IPS-18a (cell line): ENCODE results near the gene VWA5A.

ENCODE experiments used
- H3K27ac ChIP-seq: one replicate; pipeline ENCODE4 v1.5.1; 2013; ENCODE audit warnings: low read length
- H3K27me3 ChIP-seq: one replicate; pipeline ENCODE4 v1.6.1; 2013; ENCODE audit warnings: mild to moderate bottlenecking, low read length; ENCODE audit not compliant: control insufficient read depth, insufficient read depth
- H3K36me3 ChIP-seq: one replicate; pipeline ENCODE4 v1.6.1; 2013; ENCODE audit warnings: low read depth, low read length; ENCODE audit not compliant: control insufficient read depth
- H3K4me1 ChIP-seq: one replicate; pipeline ENCODE4 v1.6.1; 2013; ENCODE audit warnings: low read depth, low read length; ENCODE audit not compliant: control insufficient read depth
- H3K4me3 ChIP-seq: one replicate; pipeline ENCODE4 v1.5.1; 2013; ENCODE audit warnings: low read length
- H3K9ac ChIP-seq: one replicate; pipeline ENCODE4 v1.6.1; 2013; ENCODE audit warnings: mild to moderate bottlenecking, low read length, moderate library complexity
- H3K9me3 ChIP-seq: one replicate; pipeline ENCODE4 v1.6.1; 2013; ENCODE audit warnings: low read depth, low read length; ENCODE audit not compliant: control insufficient read depth

VWA5A gene

GRCh38 chr11:124078591-124078990 lies 36.7 kb upstream of the VWA5A start:
- H3K27me3 ChIP-seq, result no peaks in the 10 kb centered on the region
- no peak overlapping the region for H3K27ac ChIP-seq

DNA sequence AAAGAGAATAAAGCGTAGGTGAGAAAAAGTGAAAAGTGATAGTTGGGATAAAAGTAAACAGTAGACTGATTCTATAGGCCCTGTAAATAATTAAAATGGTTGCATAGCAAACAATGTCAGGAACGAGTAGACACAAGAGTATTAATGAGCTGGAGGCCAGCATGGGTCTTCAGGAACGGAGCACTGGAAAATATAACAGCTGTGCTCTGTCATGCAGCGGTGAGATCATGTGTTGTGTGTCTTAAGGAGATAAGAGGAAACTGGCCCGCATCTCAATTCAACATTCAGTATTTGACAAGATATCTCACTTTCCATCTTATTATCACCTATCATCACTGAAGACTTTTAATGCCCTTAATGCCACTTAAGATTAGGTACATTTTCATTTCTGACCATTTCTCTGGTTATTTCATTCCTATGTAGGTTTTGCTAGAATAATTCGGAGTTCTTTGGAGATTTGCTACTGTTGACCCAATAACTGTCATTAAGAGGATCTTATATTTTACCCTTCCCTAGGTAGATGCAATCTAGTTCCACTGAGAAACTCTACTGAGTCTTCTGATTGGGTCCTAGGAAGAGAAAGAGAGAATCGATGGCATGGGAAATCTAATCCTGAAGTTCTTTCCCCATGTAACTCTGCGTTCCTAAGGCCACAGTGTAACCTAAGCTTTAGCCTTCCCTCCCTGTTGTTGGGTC lies 35.5 kb upstream of the VWA5A start:
- Histone ChIP-seq H3K9me3 (no peaks in the 10 kb centered on the region), H3K36me3 (no peaks in the 10 kb centered on the region), H3K4me1 (no peaks in the 10 kb centered on the region), H3K27ac (no peak overlapping the region), H3K9ac (no peak overlapping the region), H3K27me3 (no peaks in the 10 kb centered on the region), H3K4me3 (no peak overlapping the region)

More at GRCh38 chr11:124078591-124078990, 36.7 kb upstream of the VWA5A start:
- H3K9me3 ChIP-seq, result no peaks in the 10 kb centered on the region
- H3K36me3 ChIP-seq, result no peaks in the 10 kb centered on the region
- H3K9ac ChIP-seq, result no peak overlapping the region
- H3K4me3 ChIP-seq, result no peak overlapping the region
- H3K4me1 ChIP-seq, result no peaks in the 10 kb centered on the region

GRCh38 chr11:124080327-124081001 lies 34.8 kb upstream of the VWA5A start:
- Histone ChIP-seq H3K9ac (no peak overlapping the region), H3K9me3 (no peaks in the 10 kb centered on the region), H3K27ac (no peak overlapping the region), H3K4me1 (no peaks in the 10 kb centered on the region), H3K4me3 (no peak overlapping the region), H3K27me3 (no peaks in the 10 kb centered on the region), H3K36me3 (no peaks in the 10 kb centered on the region)

- H3K36me3 ChIP-seq, result no peaks in the 10 kb centered on the region
- H3K4me1 ChIP-seq, result no peaks in the 10 kb centered on the region
- H3K27me3 ChIP-seq, result no peaks in the 10 kb centered on the region
- no peaks in the 10 kb centered on the region for H3K9me3 ChIP-seq
- H3K4me3 ChIP-seq, result no peak overlapping the region
- H3K9ac ChIP-seq, result no peak overlapping the region
- H3K27ac ChIP-seq, result no peak overlapping the region
Observed at GRCh38 chr11:124081483-124081882, 33.8 kb upstream of the VWA5A start.

- no peak overlapping the region for H3K9ac ChIP-seq
- no peaks in the 10 kb centered on the region for H3K36me3 ChIP-seq
- H3K27ac ChIP-seq, result no peak overlapping the region
- H3K27me3 ChIP-seq, result no peaks in the 10 kb centered on the region
- H3K9me3 ChIP-seq, result no peaks in the 10 kb centered on the region
- no peaks in the 10 kb centered on the region for H3K4me1 ChIP-seq
- H3K4me3 ChIP-seq, result no peak overlapping the region
Observed at GRCh38 chr11:124082371-124082770, 32.9 kb upstream of the VWA5A start.

GRCh38 chr11:124085583-124085982 lies 29.7 kb upstream of the VWA5A start:
- Histone ChIP-seq H3K36me3 (no peaks in the 10 kb centered on the region), H3K4me1 (no peaks in the 10 kb centered on the region), H3K9ac (no peak overlapping the region), H3K9me3 (no peaks in the 10 kb centered on the region), H3K4me3 (no peak overlapping the region), H3K27ac (no peak overlapping the region), H3K27me3 (no peaks in the 10 kb centered on the region)

- Histone ChIP-seq H3K4me3 (no peak overlapping the region), H3K36me3 (no peaks in the 10 kb centered on the region), H3K9ac (no peak overlapping the region), H3K27me3 (no peaks in the 10 kb centered on the region), H3K9me3 (no peaks in the 10 kb centered on the region), H3K27ac (no peak overlapping the region), H3K4me1 (no peaks in the 10 kb centered on the region)
Observed at GRCh38 chr11:124085997-124086846, 29.0 kb upstream of the VWA5A start.

DNA sequence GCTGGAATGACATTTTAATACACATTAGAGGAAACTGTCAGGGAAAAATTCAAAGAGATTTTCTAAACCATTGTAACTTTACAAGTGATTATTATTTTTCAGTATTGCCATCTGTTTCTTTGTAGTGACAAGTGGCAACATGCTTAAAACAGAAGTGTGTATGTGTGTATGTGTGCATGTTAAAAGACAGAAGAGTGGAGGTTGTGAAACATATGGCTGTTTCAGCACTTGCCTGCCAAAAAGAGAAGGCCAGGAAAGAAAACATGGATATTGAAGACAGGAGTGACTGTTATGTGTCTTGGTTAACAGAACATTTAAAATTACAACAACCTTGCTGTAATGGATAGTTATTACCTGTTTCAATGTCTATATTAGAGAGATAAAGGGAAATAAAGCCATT lies 24.3 kb upstream of the VWA5A start:
- no peak overlapping the region for H3K27ac ChIP-seq
- H3K36me3 ChIP-seq, result no peaks in the 10 kb centered on the region
- H3K9me3 ChIP-seq, result no peaks in the 10 kb centered on the region
- no peak overlapping the region for H3K9ac ChIP-seq
- no peak overlapping the region for H3K4me3 ChIP-seq
- no peaks in the 10 kb centered on the region for H3K27me3 ChIP-seq
- no peaks in the 10 kb centered on the region for H3K4me1 ChIP-seq

GRCh38 chr11:124093330-124093729 lies 21.9 kb upstream of the VWA5A start:
- no peaks in the 10 kb centered on the region for H3K9me3 ChIP-seq
- no peaks in the 10 kb centered on the region for H3K27me3 ChIP-seq
- H3K36me3 ChIP-seq, result no peaks in the 10 kb centered on the region
- no peak overlapping the region for H3K27ac ChIP-seq
- H3K9ac ChIP-seq, result no peak overlapping the region
- H3K4me1 ChIP-seq, result no peaks in the 10 kb centered on the region
- no peak overlapping the region for H3K4me3 ChIP-seq

- Histone ChIP-seq H3K36me3 (no peaks in the 10 kb centered on the region), H3K9me3 (no peaks in the 10 kb centered on the region), H3K4me3 (no peak overlapping the region), H3K27ac (no peak overlapping the region), H3K27me3 (no peaks in the 10 kb centered on the region), H3K4me1 (no peaks in the 10 kb centered on the region), H3K9ac (no peak overlapping the region)
Observed at GRCh38 chr11:124094731-124095130, 20.5 kb upstream of the VWA5A start.

- Histone ChIP-seq H3K4me3 (no peak overlapping the region), H3K9ac (no peak overlapping the region), H3K27me3 (no peaks in the 10 kb centered on the region), H3K4me1 (no peaks in the 10 kb centered on the region), H3K27ac (no peak overlapping the region), H3K9me3 (no peaks in the 10 kb centered on the region), H3K36me3 (no peaks in the 10 kb centered on the region)
Observed at GRCh38 chr11:124096364-124096763, 18.9 kb upstream of the VWA5A start.
